ENCODE data around the gene MYRIP. TPM values are rescaled to one million over a fixed set of nuclear protein-coding genes. Genes with fewer than 3 reads are reported as not detected.

MYRIP gene
- total RNA-seq, 4 donors from 2014 or later = 0.66 to 3.1 (median 2.6) TPM

DNA sequence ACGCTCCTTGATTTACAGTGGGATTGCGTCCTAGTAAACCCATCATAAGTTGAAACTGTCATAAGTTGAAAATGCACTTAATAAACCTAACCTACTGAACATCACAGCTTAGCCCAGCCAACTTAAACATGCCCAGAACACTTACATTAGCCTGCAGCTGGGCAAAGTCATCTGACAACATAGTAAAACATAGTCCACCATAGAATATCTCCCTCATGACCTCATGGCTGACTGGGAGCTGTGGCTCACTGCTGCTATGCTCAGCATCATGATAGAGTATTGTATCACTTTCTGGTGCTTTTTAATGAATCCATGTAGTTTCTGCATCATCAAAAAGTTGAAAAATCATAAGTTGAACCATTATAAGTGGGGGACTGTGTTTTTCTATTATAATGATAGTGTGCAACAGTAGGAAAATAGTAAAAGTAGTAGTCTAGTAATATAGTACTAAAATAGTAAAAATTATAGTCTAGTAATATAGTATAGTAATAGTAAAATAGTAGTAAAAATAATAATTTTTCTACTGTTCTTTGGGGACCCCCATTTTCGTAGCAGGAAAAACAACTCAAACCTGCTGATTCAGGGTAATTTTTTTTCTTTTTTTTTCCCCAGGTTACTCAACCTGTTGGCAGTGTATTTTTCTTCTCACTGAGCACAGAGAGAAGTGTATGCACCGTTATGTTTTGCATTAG, 233.5 kb downstream of the MYRIP start:
- Histone ChIP-seq H3K27ac (no peak overlapping the region), H3K27me3 (no peaks in the 10 kb centered on the region), H3K4me3 (no peak overlapping the region), H3K4me1 (no peaks in the 10 kb centered on the region), H3K36me3 (no peaks in the 10 kb centered on the region), H3K9me3 (no peaks in the 10 kb centered on the region)
- WGBS, 2 donors = 55 to 60% methylated on average over 4 of the region's 4 CpGs
- no peak for DNase-seq
- TF ChIP-seq, protein P1, sequence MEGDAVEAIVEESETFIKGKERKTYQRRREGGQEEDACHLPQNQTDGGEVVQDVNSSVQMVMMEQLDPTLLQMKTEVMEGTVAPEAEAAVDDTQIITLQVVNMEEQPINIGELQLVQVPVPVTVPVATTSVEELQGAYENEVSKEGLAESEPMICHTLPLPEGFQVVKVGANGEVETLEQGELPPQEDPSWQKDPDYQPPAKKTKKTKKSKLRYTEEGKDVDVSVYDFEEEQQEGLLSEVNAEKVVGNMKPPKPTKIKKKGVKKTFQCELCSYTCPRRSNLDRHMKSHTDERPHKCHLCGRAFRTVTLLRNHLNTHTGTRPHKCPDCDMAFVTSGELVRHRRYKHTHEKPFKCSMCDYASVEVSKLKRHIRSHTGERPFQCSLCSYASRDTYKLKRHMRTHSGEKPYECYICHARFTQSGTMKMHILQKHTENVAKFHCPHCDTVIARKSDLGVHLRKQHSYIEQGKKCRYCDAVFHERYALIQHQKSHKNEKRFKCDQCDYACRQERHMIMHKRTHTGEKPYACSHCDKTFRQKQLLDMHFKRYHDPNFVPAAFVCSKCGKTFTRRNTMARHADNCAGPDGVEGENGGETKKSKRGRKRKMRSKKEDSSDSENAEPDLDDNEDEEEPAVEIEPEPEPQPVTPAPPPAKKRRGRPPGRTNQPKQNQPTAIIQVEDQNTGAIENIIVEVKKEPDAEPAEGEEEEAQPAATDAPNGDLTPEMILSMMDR (IDR thresholded peaks at IDR 0.05) = no peak
- TF ChIP-seq POLR2A (IDR thresholded peaks at IDR 0.05) = no peak
- intact Hi-C loops (cut with DNase I) = no loop called here

GRCh38 chr3:40043444-40043755, 234.0 kb downstream of the MYRIP start:
- Histone ChIP-seq H3K9me3 (no peaks in the 10 kb centered on the region), H3K4me1 (no peaks in the 10 kb centered on the region), H3K27me3 (no peaks in the 10 kb centered on the region), H3K27ac (no peak overlapping the region), H3K36me3 (no peaks in the 10 kb centered on the region), H3K4me3 (no peak overlapping the region)
- intact Hi-C loops (cut with DNase I) = no loop called here
- TF ChIP-seq, protein P1 (IDR thresholded peaks at IDR 0.05) = no peak
- TF ChIP-seq POLR2A (IDR thresholded peaks at IDR 0.05) = no peak
- no peak for DNase-seq
- WGBS, 2 donors = 10 to 21% methylated on average over 1 of the region's 1 CpG

DNA sequence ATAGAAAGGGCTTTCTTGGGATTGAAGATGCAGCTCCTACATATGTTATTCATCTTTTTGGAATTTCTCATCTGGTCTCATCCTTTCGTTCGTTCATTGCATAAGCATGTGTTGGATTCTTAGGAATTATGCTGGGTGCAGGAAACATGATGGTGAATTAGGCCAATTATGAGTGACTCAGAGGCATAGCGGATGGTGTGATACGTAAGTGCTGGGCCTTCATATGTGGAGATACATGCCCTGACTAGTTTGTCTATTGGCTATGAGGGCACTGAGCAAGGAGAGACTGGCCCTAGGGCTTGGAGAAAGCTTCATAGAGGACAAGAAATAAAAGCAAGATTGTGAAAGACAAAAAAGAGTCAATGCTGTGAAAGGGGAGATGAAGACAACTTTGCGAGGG, 235.1 kb downstream of the MYRIP start:
- WGBS, 2 donors = 43 to 54% methylated on average over 5 of the region's 5 CpGs
- no peak for TF ChIP-seq POLR2A (IDR thresholded peaks at IDR 0.05)
- TF ChIP-seq, protein P1 (IDR thresholded peaks at IDR 0.05) = no peak
- H3K9me3 ChIP-seq = no peaks in the 10 kb centered on the region
- intact Hi-C loops (cut with DNase I) = no loop called here
- no peaks in the 10 kb centered on the region for H3K4me1 ChIP-seq
- H3K36me3 ChIP-seq = no peaks in the 10 kb centered on the region
- DNase-seq = no peak
- no peaks in the 10 kb centered on the region for H3K27me3 ChIP-seq
- H3K27ac ChIP-seq = no peak overlapping the region
- no peak overlapping the region for H3K4me3 ChIP-seq

DNA sequence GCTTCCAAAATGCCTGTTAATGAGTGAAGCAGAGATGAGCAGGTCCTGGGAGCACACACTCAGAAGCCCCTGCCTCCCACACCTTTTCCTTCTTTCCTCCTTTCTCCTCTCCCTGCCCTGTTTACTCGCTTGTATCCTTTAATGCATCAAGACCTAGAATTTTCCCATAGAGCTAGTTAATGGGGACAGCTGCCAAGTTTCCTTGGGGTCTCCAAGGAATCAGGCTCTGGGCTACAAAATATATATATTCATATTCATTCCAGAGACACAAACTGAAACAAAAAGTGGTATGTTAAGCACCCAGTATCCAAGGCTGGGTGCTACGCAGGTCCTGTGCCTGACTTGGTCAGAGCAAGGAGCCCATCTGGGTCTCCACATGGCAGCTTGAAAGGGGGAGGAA, 235.6 kb downstream of the MYRIP start:
- no peaks in the 10 kb centered on the region for H3K27me3 ChIP-seq
- 75 to 94% methylated on average over 2 of the region's 2 CpGs for WGBS, 2 donors
- no peaks in the 10 kb centered on the region for H3K36me3 ChIP-seq
- intact Hi-C loops (cut with DNase I) = no loop called here
- H3K9me3 ChIP-seq = peaks cover 0 to 5% (median 0%) of the 10 kb centered on the region in 3 donors
- H3K4me3 ChIP-seq = no peak overlapping the region
- no peak for TF ChIP-seq POLR2A (IDR thresholded peaks at IDR 0.05)
- TF ChIP-seq, protein P1 (IDR thresholded peaks at IDR 0.05) = no peak
- no peak overlapping the region for H3K27ac ChIP-seq
- no peak for DNase-seq
- H3K4me1 ChIP-seq = no peaks in the 10 kb centered on the region

DNA sequence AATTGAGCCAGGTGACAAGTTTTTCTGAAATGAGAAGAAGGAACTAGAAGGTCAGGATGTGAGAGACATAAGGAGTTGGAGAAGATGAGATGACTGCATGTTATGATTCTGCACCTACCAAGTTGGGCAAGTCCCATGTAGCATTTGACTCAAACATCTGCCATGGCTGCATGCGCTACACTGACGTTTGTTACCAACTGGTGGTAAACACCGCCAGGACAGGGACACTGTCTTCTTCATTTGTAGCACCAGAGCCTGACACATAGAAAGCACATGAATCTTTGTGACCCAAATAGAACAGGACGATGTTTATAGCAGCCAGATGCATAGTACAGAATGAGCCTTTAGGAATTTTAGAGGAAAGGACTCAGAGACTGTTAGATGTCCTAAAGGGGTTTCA, 236.7 kb downstream of the MYRIP start:
- Histone ChIP-seq H3K9me3 (peaks cover 0 to 10% (median 0%) of the 10 kb centered on the region in 3 donors), H3K4me3 (no peak overlapping the region), H3K27me3 (no peaks in the 10 kb centered on the region), H3K27ac (no peak overlapping the region), H3K36me3 (no peaks in the 10 kb centered on the region), H3K4me1 (no peaks in the 10 kb centered on the region)
- intact Hi-C loops (cut with DNase I) = no loop called here
- no peak for DNase-seq
- TF ChIP-seq POLR2A (IDR thresholded peaks at IDR 0.05) = no peak
- TF ChIP-seq, protein P1 (IDR thresholded peaks at IDR 0.05) = no peak
- 93 to 94% methylated on average over 4 of the region's 4 CpGs for WGBS, 2 donors
